Tibial nerve (tissue), 4 donors: Measurements from ENCODE around the gene EXOSC2. TPM values are rescaled to one million over a fixed set of nuclear protein-coding genes. Genes with fewer than 3 reads are reported as not detected.
A peak's percentile ranks its signal among the peaks of the same experiment; 100 is the strongest.

Experiments
- DNase-seq, 2 donors: peaks; one replicate each; pipeline ENCODE4 v3.0.0-alpha.2; 2019; ENCODE audit warnings: low spot score in 2 of 2
- H3K27ac ChIP-seq, 4 donors: fragments of 200-600 bp; sonication (generic) in 3 of 4; one replicate each; pipeline ENCODE4 v1.5.1; 2017 to 2019; ENCODE audit warnings: mild to moderate bottlenecking in 1 of 4
- H3K27me3 ChIP-seq, 2 donors: fragments of 200-600 bp; sonication (generic) in 1 of 2; one replicate each; pipeline versions ENCODE4 v1.5.1 to v1.6.0; 2017 to 2019
- H3K36me3 ChIP-seq, 3 donors: fragments of 200-600 bp; sonication (generic); one replicate each; pipeline ENCODE4 v1.5.1; 2018 to 2019
- H3K4me1 ChIP-seq, 4 donors: fragments of 200-600 bp; sonication (generic) in 3 of 4; one replicate each; pipeline ENCODE4 v1.5.1; 2017 to 2019
- H3K4me3 ChIP-seq, 4 donors: fragments of 200-600 bp; sonication (generic) in 3 of 4; one replicate each; pipeline ENCODE4 v1.5.1; 2017 to 2019; ENCODE audit warnings: mild to moderate bottlenecking in 1 of 4, moderate library complexity in 1 of 4
- H3K9me3 ChIP-seq, 4 donors: fragments of 200-600 bp; sonication (generic) in 3 of 4; one replicate each; pipeline ENCODE4 v1.5.1; 2017 to 2019
- EP300 ChIP-seq, 2 donors: sonication (generic); formaldehyde crosslinking; IDR thresholded peaks; one replicate each; pipeline ENCODE4 v1.6.1; 2017; ENCODE audit warnings: antibody characterized with exemption in 2 of 2, mild to moderate bottlenecking in 1 of 2
- POLR2A ChIP-seq, 2 donors: fragments of 450-650 bp; IDR thresholded peaks; one replicate each; pipeline ENCODE4 v1.6.1; 2017; ENCODE audit warnings: antibody characterized with exemption in 2 of 2, mild to moderate bottlenecking in 2 of 2, moderate library complexity in 2 of 2
- WGBS, 2 donors: methylation state at CpG; one replicate each; pipeline ENCODE4 v1.1.5; 2018; 5-methylcytosine and 5-hydroxymethylcytosine counted together
- total RNA-seq, 4 donors: library from RNA; depleted of rRNA; stranded (reverse); fragments of >200 nt; gene quantifications; one replicate each; pipeline ENCODE4 v1.1.0, GENCODE V29; 2016
- TF ChIP-seq, protein P1 (sequence below), 5 experiments: fragments of 200-600 bp in 3 of 5; fragments of 450-650 bp in 2 of 5; sonication (generic) in 3 of 5; IDR thresholded peaks; one replicate each; pipeline ENCODE4 v1.5.1; 2016 to 2019; ENCODE audit warnings: antibody characterized with exemption in 5 of 5, mild to moderate bottlenecking in 3 of 5, moderate library complexity in 2 of 5

EXOSC2 gene
- total RNA-seq, 4 donors from 2014 or later, result 17.3 to 26.7 (median 24.9) TPM

DNA sequence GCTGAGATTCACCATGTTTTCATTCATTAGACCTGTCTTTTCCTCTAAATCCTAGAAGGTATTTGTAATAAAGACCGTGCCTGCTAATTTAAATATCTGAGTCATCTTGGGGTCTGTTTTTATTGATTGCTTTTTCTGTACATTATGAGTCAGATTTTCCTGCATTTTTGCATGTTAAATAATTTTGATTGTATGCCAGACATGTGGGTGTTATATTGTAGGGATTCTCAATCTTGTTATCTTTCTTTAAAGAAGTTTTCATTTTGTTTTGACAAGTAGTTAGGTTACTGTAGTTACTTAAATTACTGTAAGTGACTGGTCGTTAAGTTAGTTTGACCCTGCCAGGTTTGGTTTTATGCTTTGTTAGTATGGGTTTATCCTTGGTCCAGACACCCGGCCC, 35.1 kb downstream of the EXOSC2 start:
- no peaks in the 10 kb centered on the region for H3K27me3 ChIP-seq
- TF ChIP-seq POLR2A (IDR thresholded peaks at IDR 0.05), result no peak
- TF ChIP-seq, protein P1, sequence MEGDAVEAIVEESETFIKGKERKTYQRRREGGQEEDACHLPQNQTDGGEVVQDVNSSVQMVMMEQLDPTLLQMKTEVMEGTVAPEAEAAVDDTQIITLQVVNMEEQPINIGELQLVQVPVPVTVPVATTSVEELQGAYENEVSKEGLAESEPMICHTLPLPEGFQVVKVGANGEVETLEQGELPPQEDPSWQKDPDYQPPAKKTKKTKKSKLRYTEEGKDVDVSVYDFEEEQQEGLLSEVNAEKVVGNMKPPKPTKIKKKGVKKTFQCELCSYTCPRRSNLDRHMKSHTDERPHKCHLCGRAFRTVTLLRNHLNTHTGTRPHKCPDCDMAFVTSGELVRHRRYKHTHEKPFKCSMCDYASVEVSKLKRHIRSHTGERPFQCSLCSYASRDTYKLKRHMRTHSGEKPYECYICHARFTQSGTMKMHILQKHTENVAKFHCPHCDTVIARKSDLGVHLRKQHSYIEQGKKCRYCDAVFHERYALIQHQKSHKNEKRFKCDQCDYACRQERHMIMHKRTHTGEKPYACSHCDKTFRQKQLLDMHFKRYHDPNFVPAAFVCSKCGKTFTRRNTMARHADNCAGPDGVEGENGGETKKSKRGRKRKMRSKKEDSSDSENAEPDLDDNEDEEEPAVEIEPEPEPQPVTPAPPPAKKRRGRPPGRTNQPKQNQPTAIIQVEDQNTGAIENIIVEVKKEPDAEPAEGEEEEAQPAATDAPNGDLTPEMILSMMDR (IDR thresholded peaks at IDR 0.05), result no peak
- WGBS, 2 donors, result 76 to 80% methylated on average over 3 of the region's 3 CpGs

DNA sequence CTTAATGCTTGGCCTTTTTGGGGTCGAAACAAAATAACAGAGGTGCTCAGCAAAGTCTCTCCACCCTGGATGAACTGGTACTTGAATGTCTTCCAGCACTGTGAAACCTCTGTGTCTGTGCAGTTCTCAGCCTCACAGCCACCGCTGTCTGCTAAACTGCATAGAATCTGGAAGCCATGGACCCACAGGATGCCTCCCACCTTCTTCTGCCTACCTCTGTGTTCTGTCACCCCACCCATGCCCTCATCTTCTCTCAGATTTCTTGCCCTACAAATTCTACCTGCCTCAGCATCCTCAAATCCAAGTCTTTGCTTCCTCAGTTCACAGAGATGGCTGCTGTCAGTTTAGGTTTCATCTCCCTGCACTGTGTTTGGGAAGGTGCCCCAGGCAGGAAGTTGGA, 35.6 kb downstream of the EXOSC2 start:
- Histone ChIP-seq H3K36me3 (peaks cover 0 to 4% (median 0%) of the 10 kb centered on the region in 3 donors), H3K27me3 (no peaks in the 10 kb centered on the region), H3K9me3 (peaks cover 0 to 3% (median 0%) of the 10 kb centered on the region in 4 donors), H3K27ac (no peak overlapping the region), H3K4me1 (peaks cover 0 to 22% (median 4%) of the 10 kb centered on the region in 4 donors), H3K4me3 (no peak overlapping the region)
- WGBS, 2 donors, result 97 to 100% methylated on average over 2 of the region's 2 CpGs
- no peak for DNase-seq
- TF ChIP-seq, protein P1 (IDR thresholded peaks at IDR 0.05), result no peak
- no peak for TF ChIP-seq EP300 (IDR thresholded peaks at IDR 0.05)
- no peak for TF ChIP-seq POLR2A (IDR thresholded peaks at IDR 0.05)

More for the DNA sequence above, 35.1 kb downstream of the EXOSC2 start:
- Histone ChIP-seq H3K4me1 (peaks cover 0 to 22% (median 4%) of the 10 kb centered on the region in 4 donors), H3K9me3 (peaks cover 0 to 3% (median 0%) of the 10 kb centered on the region in 4 donors), H3K27ac (no peak overlapping the region), H3K36me3 (peaks cover 0 to 4% (median 0%) of the 10 kb centered on the region in 3 donors), H3K4me3 (no peak overlapping the region)
- no peak for DNase-seq

DNA sequence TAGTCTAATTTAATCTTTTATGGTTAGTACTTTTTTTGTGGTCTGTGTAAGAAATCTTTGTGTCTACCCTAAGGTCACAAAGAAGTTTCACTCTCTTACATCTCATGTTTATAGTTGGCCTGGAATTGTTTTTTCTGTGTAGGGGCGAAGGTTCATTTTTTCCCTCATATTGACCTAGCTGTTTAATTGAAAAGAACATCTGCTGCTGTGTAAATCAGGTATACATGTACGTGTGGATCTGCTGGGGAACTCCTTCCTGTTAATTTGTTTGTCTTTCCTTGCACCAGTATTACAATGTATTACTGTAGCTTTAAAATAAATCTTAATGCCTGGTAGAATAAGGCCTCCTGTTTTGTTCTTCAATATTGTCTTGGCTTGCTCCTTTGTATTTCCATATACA, 37.8 kb downstream of the EXOSC2 start:
- WGBS, 2 donors, result 72 to 78% methylated on average over 2 of the region's 2 CpGs

DNA sequence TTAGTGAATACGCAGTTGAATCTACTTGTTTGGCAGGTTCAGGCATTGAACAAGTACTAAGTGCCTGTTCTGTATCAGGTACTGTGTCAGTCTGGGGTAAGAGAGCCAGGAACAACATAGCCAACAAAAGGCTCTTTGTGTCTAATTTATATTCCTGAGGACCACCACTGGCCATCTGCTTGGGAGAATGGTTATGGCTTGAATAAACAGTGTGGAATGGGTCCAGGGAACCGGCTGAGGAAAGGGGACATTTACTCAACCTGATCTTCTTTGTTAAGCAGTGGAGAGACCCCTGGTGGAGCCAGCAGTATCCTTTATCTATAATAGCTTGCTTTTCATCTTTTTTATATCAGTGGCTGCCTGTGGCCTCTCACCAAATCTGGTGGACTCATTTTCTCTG, 38.6 kb downstream of the EXOSC2 start:
- no peak overlapping the region for H3K27ac ChIP-seq
- DNase-seq, result no peak
- WGBS, 2 donors, result 52 to 65% methylated on average over 2 of the region's 2 CpGs

More for the DNA sequence above, 37.8 kb downstream of the EXOSC2 start:
- H3K36me3 ChIP-seq, result peaks cover 0 to 4% (median 0%) of the 10 kb centered on the region in 3 donors
- H3K4me1 ChIP-seq, result peaks cover 0 to 22% (median 4%) of the 10 kb centered on the region in 4 donors
- TF ChIP-seq EP300 (IDR thresholded peaks at IDR 0.05), result no peak
- DNase-seq, result no peak
- H3K4me3 ChIP-seq, result no peak overlapping the region
- no peaks in the 10 kb centered on the region for H3K27me3 ChIP-seq
- peaks cover 0 to 3% (median 0%) of the 10 kb centered on the region in 4 donors for H3K9me3 ChIP-seq
- no peak overlapping the region for H3K27ac ChIP-seq

DNA sequence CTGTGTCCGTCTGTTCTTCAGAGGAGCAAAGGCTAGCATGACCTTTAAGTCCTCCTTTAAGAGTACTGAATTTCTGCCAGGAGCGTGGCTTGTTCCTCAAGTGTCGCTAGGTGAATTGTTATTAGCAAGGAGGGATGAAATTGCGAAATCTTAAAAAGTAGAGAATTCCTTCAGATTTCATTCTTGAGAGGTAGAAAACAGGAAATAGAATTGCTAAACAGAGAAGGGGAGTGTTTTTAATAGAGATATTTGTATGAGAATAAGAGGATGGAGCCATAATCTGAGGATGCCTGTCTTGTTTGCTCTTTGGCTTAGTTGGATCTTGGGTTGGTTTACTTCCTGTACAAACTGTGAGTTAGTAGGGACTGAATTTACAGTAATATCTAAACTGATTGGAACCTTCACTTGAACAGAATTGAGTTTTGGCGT, 39.2 kb downstream of the EXOSC2 start:
- peaks cover 0 to 3% (median 0%) of the 10 kb centered on the region in 4 donors for H3K9me3 ChIP-seq
- no peaks in the 10 kb centered on the region for H3K27me3 ChIP-seq
- H3K4me1 ChIP-seq, result peaks cover 0 to 22% (median 4%) of the 10 kb centered on the region in 4 donors
- H3K4me3 ChIP-seq, result no peak overlapping the region
- 51 to 56% methylated on average over 5 of the region's 5 CpGs for WGBS, 2 donors
- peak overlapping the region in 1 of 4 donors; percentile 36 for H3K27ac ChIP-seq
- DNase-seq, result no peak
- TF ChIP-seq, protein P1 (IDR thresholded peaks at IDR 0.05), result no peak
- TF ChIP-seq EP300 (IDR thresholded peaks at IDR 0.05) (no peak), POLR2A (IDR thresholded peaks at IDR 0.05) (no peak)
- H3K36me3 ChIP-seq, result peaks cover 0 to 4% (median 0%) of the 10 kb centered on the region in 3 donors

More for the DNA sequence above, 38.6 kb downstream of the EXOSC2 start:
- Histone ChIP-seq H3K36me3 (peaks cover 0 to 4% (median 0%) of the 10 kb centered on the region in 3 donors), H3K9me3 (peaks cover 0 to 3% (median 0%) of the 10 kb centered on the region in 4 donors), H3K27me3 (no peaks in the 10 kb centered on the region), H3K4me3 (no peak overlapping the region), H3K4me1 (peaks cover 0 to 22% (median 4%) of the 10 kb centered on the region in 4 donors)
- no peak for TF ChIP-seq POLR2A (IDR thresholded peaks at IDR 0.05)
- TF ChIP-seq, protein P1 (IDR thresholded peaks at IDR 0.05), result no peak
- TF ChIP-seq EP300 (IDR thresholded peaks at IDR 0.05), result no peak
